AG10803 (cell line): ENCODE results near the gene RABGAP1.

Experiments
- DNase-seq: peaks from one replicate; pipeline ENCODE4 v3.0.0; 2010; ENCODE audit warnings: low read depth
- H3K4me3 ChIP-seq: 2 replicates; pipeline ENCODE4 v1.5.1; 2011; ENCODE audit warnings: mild to moderate bottlenecking, low read length, control low read depth
- CTCF ChIP-seq: conservative IDR thresholded peaks from 2 replicates; pipeline ENCODE4 v1.5.1; 2011; ENCODE audit warnings: mild to moderate bottlenecking, low read length, control low read depth, inconsistent platforms

The RABGAP1 gene

GRCh38 chr9:123044586-123044985 lies 103.8 kb downstream of the RABGAP1 start:
- TF ChIP-seq CTCF, result no peak
- no peak overlapping the region for H3K4me3 ChIP-seq
- peak; percentile 95 for DNase-seq

GRCh38 chr9:123046406-123047195 lies 105.8 kb downstream of the RABGAP1 start:
- TF ChIP-seq CTCF, result no peak
- H3K4me3 ChIP-seq, result no peak overlapping the region
- no peak for DNase-seq

- no peak overlapping the region for H3K4me3 ChIP-seq
- peak; percentile 69 for DNase-seq
- no peak for TF ChIP-seq CTCF
These were observed 107.9 kb downstream of the RABGAP1 start for GRCh38 chr9:123048748-123049147.

GRCh38 chr9:123049589-123050222 lies 108.9 kb downstream of the RABGAP1 start:
- DNase-seq, result peak; percentile 76
- TF ChIP-seq CTCF, result no peak
- no peak overlapping the region for H3K4me3 ChIP-seq

- no peak for DNase-seq
- no peak overlapping the region for H3K4me3 ChIP-seq
- no peak for TF ChIP-seq CTCF
These were observed 112.2 kb downstream of the RABGAP1 start for GRCh38 chr9:123053046-123053445.

- H3K4me3 ChIP-seq, result no peak overlapping the region
- no peak for DNase-seq
- TF ChIP-seq CTCF, result no peak
These were observed 112.9 kb downstream of the RABGAP1 start for GRCh38 chr9:123053711-123054110.

GRCh38 chr9:123058834-123059233 lies 118.0 kb downstream of the RABGAP1 start:
- no peak for DNase-seq
- no peak overlapping the region for H3K4me3 ChIP-seq
- no peak for TF ChIP-seq CTCF
